ENCODE data around the gene WDR27.
"Not testable (repeated sequence)": the region's sequence is repeated elsewhere in the genome, so short reads cannot be mapped to it uniquely, and the experiment has no call there.

WDR27 gene

GRCh38 chr6:169638915-169639314 is 62.9 kb downstream of the WDR27 start:
- DNase-seq: no peak

- no peak for DNase-seq
These were observed 63.4 kb downstream of the WDR27 start for GRCh38 chr6:169638388-169638787.

GRCh38 chr6:169635345-169635744 is 66.5 kb downstream of the WDR27 start:
- DNase-seq: no peak

- DNase-seq: no peak
These were observed 69.0 kb downstream of the WDR27 start for GRCh38 chr6:169632841-169633240.

- no peak for DNase-seq
These were observed 72.6 kb downstream of the WDR27 start for GRCh38 chr6:169629256-169629655.

- no peak for DNase-seq
These were observed 73.9 kb downstream of the WDR27 start for GRCh38 chr6:169627736-169628607.

GRCh38 chr6:169626649-169627048 is 75.2 kb downstream of the WDR27 start:
- no peak for DNase-seq

GRCh38 chr6:169626169-169626568 is 75.7 kb downstream of the WDR27 start:
- no peak for DNase-seq

GRCh38 chr6:169625376-169625775 is 76.5 kb downstream of the WDR27 start:
- no peak for DNase-seq

- no peak for DNase-seq
These were observed 77.0 kb downstream of the WDR27 start for GRCh38 chr6:169624785-169625184.

GRCh38 chr6:169623975-169624374 is 77.9 kb downstream of the WDR27 start:
- DNase-seq: no peak

- no peak for DNase-seq
These were observed 78.5 kb downstream of the WDR27 start for GRCh38 chr6:169623343-169623742.

- DNase-seq: no peak
These were observed 79.2 kb downstream of the WDR27 start for GRCh38 chr6:169622618-169623017.

GRCh38 chr6:169621311-169621710 is 80.5 kb downstream of the WDR27 start:
- no peak for DNase-seq

- no peak for DNase-seq
These were observed 81.4 kb downstream of the WDR27 start for GRCh38 chr6:169620171-169621130.

- no peak for DNase-seq
These were observed 82.2 kb downstream of the WDR27 start for GRCh38 chr6:169619650-169620049.

- DNase-seq: no peak
These were observed 83.0 kb downstream of the WDR27 start for GRCh38 chr6:169618526-169619490.

GRCh38 chr6:169617562-169617961 is 84.3 kb downstream of the WDR27 start:
- DNase-seq: no peak

- DNase-seq: not testable (repeated sequence)
These were observed 93.2 kb downstream of the WDR27 start for GRCh38 chr6:169608609-169609008.

- no peak for DNase-seq
These were observed 97.8 kb downstream of the WDR27 start for GRCh38 chr6:169604076-169604475.

- not testable (repeated sequence) for DNase-seq
These were observed 100.7 kb downstream of the WDR27 start for GRCh38 chr6:169601129-169601528.

- no peak for DNase-seq
These were observed 109.3 kb downstream of the WDR27 start for GRCh38 chr6:169592558-169592957.

Data from NCI-H524 treated with DMSO at 0.1 percent for 48 hours (cell line).